Endothelial cell of umbilical vein (primary cell): Measurements from ENCODE around the gene PDGFRB. TPM values are rescaled to one million over a fixed set of nuclear protein-coding genes. Genes with fewer than 3 reads are reported as not detected.

Experiments
- BruUV-seq: library from RNA; stranded (reverse); fragments of 400-500 nt; replicated peaks from 2 replicates; lab custom pipeline; 2021; lab: Mats Ljungman, UMichigan
- CTCF ChIA-PET: fragments of 300-600, 350-600 bp; sonication (Branson Sonifier 250); formaldehyde crosslinking; loops from one replicate; lab custom pipeline; 2021; ENCODE audit warnings: antibody characterized with exemption, inconsistent platforms; lab: Charles Lee
- POLR2A ChIA-PET: fragments of 300-600, 350-600 bp; sonication (Branson Sonifier 250); formaldehyde crosslinking; loops from one replicate; lab custom pipeline; 2021; ENCODE audit warnings: antibody characterized with exemption, inconsistent platforms; lab: Charles Lee
- DNase-seq: peaks from one replicate; pipeline ENCODE4 v3.0.0-alpha.2; 2011; ENCODE audit warnings: low read depth, low spot score
- FAIRE-seq: peaks from 2 replicates; lab custom pipeline; 2011; peaks lifted over from hg19 to GRCh38; lab: Jason Lieb, UNC
- H2AFZ ChIP-seq: 2 replicates; pipeline ENCODE4 v1.6.0; 2012; ENCODE audit warnings: low read depth, low read length, control low read depth, inconsistent platforms
- H3K27ac ChIP-seq: 2 replicates; pipeline ENCODE4 v1.5.1; 2011; ENCODE audit warnings: low read depth, mild to moderate bottlenecking, control low read depth, low read length, moderate library complexity; ENCODE audit not compliant: insufficient read depth
- H3K27me3 ChIP-seq, 2 experiments: 2 replicates each; pipeline versions ENCODE4 v1.6.0 to v1.6.1; 2011; ENCODE audit warnings: low read length in 2 of 2, mixed read lengths in 1 of 2; ENCODE audit not compliant: control insufficient read depth in 2 of 2, insufficient read depth in 2 of 2
- H3K36me3 ChIP-seq, 2 experiments: 2 replicates in 1 of 2; 3 replicates in 1 of 2; pipeline ENCODE4 v1.5.1; 2011; ENCODE audit warnings: low read length in 2 of 2, mild to moderate bottlenecking in 1 of 2, moderate library complexity in 1 of 2; ENCODE audit not compliant: control insufficient read depth in 2 of 2, insufficient read depth in 2 of 2; ENCODE audit errors: extremely low read depth in 1 of 2
- H3K4me1 ChIP-seq: 3 replicates; pipeline ENCODE4 v1.5.1; 2011; ENCODE audit warnings: mild to moderate bottlenecking, low read length; ENCODE audit not compliant: control insufficient read depth, insufficient read depth; ENCODE audit errors: extremely low read depth
- H3K4me2 ChIP-seq: 2 replicates; pipeline ENCODE4 v1.6.1; 2011; ENCODE audit warnings: low read length, control low read depth, mixed read lengths; ENCODE audit not compliant: insufficient read depth
- H3K4me3 ChIP-seq, 3 experiments: fragments of 200-600 bp in 1 of 3; sonication (generic), shearing (Covaris generic) in 1 of 3; replicated peaks in 1 of 3; 2 replicates each; pipeline ENCODE4 v1.5.1; 2011 to 2016; ENCODE audit warnings: control low read depth in 3 of 3, low read length in 3 of 3, mild to moderate bottlenecking in 2 of 3, inconsistent platforms in 1 of 3, low read depth in 1 of 3, moderate library complexity in 1 of 3; ENCODE audit not compliant: insufficient read depth in 1 of 3
- H3K79me2 ChIP-seq: 2 replicates; pipeline ENCODE4 v1.6.0; 2012; ENCODE audit warnings: low read length, inconsistent platforms; ENCODE audit not compliant: control insufficient read depth, insufficient read depth
- H3K9ac ChIP-seq: replicated peaks from 2 replicates; pipeline ENCODE3; 2011; ENCODE audit warnings: low read length, control low read depth; ENCODE audit not compliant: insufficient read depth; ENCODE audit errors: extremely low read depth
- H3K9me1 ChIP-seq: replicated peaks from 3 replicates; pipeline ENCODE4 v1.6.0; 2011; ENCODE audit warnings: mild to moderate bottlenecking, low read length; ENCODE audit not compliant: control insufficient read depth, insufficient read depth; ENCODE audit errors: extremely low read depth
- H3K9me3 ChIP-seq: replicated peaks from 2 replicates; pipeline ENCODE4 v1.5.1; 2012; ENCODE audit warnings: low read length, inconsistent platforms; ENCODE audit not compliant: control insufficient read depth, insufficient read depth
- H4K20me1 ChIP-seq: replicated peaks from 2 replicates; pipeline ENCODE3; 2011; ENCODE audit warnings: mild to moderate bottlenecking, low read length; ENCODE audit not compliant: control insufficient read depth, insufficient read depth; ENCODE audit errors: extremely low read depth
- EZH2 ChIP-seq: IDR thresholded peaks from 2 replicates; pipeline ENCODE4 v1.6.1; 2012; ENCODE audit warnings: borderline replicate concordance, low read depth, mild to moderate bottlenecking, moderate library complexity, low read length, inconsistent platforms; ENCODE audit not compliant: severe bottlenecking
- FOS ChIP-seq: IDR thresholded peaks from 2 replicates; pipeline ENCODE4 v1.6.1; 2011; ENCODE audit warnings: mild to moderate bottlenecking, low read length, moderate library complexity, borderline replicate concordance; ENCODE audit not compliant: insufficient read depth
- GATA2 ChIP-seq: IDR thresholded peaks from 2 replicates; pipeline ENCODE4 v1.7.0; 2011; ENCODE audit warnings: low read depth, mild to moderate bottlenecking, moderate library complexity, mixed read lengths, low read length; ENCODE audit not compliant: insufficient read length, insufficient read depth
- JUN ChIP-seq: IDR thresholded peaks from 2 replicates; pipeline ENCODE4 v1.6.1; 2011; ENCODE audit warnings: borderline replicate concordance, low read depth; ENCODE audit not compliant: insufficient read length, insufficient read depth
- MYC ChIP-seq: IDR thresholded peaks from one replicate; pipeline ENCODE4 v1.6.1; 2011; ENCODE audit warnings: mild to moderate bottlenecking, low read depth, low read length
- POLR2A ChIP-seq: IDR thresholded peaks from 2 replicates; pipeline ENCODE4 v1.6.1; 2012; ENCODE audit warnings: low read depth, mild to moderate bottlenecking, control low read depth, low read length
- POLR2AphosphoS5 ChIP-seq: IDR thresholded peaks from 2 replicates; pipeline ENCODE4 v1.6.1; 2012; ENCODE audit warnings: low read depth, mild to moderate bottlenecking, control low read depth, low read length, moderate library complexity; ENCODE audit not compliant: insufficient read depth
- dilution Hi-C: fragments of 300-500 bp; cut with MboI; formaldehyde crosslinking; loops from one replicate; pipeline ENCODE4 v1.15.0; 2019; ENCODE audit warnings: low sequenced_read_pairs; ENCODE audit not compliant: extremely low pct_ligation_motif_present
- intact Hi-C: fragments of 100-400 bp; cut with micrococcal nuclease; formaldehyde crosslinking; loops from one replicate; pipeline ENCODE4 v1.10.0; 2022
- polyA plus RNA-seq, 4 experiments: library from polyadenylated mRNA; depleted of rRNA in 3 of 4; stranded (reverse) in 3 of 4; unstranded in 1 of 4; fragments of >200 nt; gene quantifications; 2 replicates each; pipeline versions ENCODE4 v1.2.1 to v1.2.3, GENCODE V29; 2011 to 2012; ENCODE audit warnings: missing spikeins in 1 of 4
- total RNA-seq: library from RNA; stranded (reverse); gene quantifications from 2 replicates; pipeline ENCODE4 v1.2.3, GENCODE V29; 2021
- TF ChIP-seq, protein P1 (sequence below), 2 donors: IDR thresholded peaks; 1 replicate in 1 of 2; 2 replicates in 1 of 2; pipeline ENCODE4 v1.5.1; 2011; ENCODE audit warnings: low read length in 2 of 2, mild to moderate bottlenecking in 2 of 2, moderate library complexity in 2 of 2, control low read depth in 1 of 2, inconsistent platforms in 1 of 2, low read depth in 1 of 2; ENCODE audit not compliant: insufficient read depth in 1 of 2; ENCODE audit errors: extremely low read depth in 1 of 2
- TF ChIP-seq, protein P2 (sequence below): IDR thresholded peaks from 2 replicates; pipeline ENCODE4 v1.6.1; 2011; ENCODE audit not compliant: insufficient read depth, insufficient read length

PDGFRB gene
- total and polyA plus RNA-seq, 2 donors (not counting 3 experiments of a cell fraction or from before 2014, with no cell fraction given) = 1.4 to 1.7 TPM

DNA sequence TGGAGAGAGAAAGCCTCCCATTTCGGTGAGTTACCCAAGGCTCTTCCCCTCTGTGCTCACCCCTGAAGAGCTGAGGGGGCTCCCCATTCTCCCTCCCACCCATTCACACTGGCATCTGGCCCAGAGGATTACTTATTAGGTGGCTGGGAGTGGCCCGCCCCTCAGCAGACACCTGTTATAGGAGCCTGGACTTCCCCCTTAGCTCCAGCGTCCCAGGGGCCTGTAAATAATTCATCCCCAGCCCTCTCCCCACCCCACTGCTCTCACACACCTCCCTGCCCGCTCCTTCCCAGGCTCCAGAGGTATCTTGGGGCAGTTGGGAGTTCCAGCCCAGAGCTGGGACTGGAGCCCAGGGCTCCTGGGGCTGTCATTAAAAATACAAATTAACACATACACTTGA, 22.6 kb upstream of the PDGFRB start:
- Histone ChIP-seq H3K79me2 (no peaks in the 10 kb centered on the region), H3K4me3 (no peak overlapping the region), H3K9me1 (no peaks in the 10 kb centered on the region), H3K9me3 (no peaks in the 10 kb centered on the region), H3K4me2 (no peak overlapping the region), H3K4me1 (no peaks in the 10 kb centered on the region), H3K9ac (no peak overlapping the region), H3K36me3 (no peaks in the 10 kb centered on the region), H3K27ac (no peak overlapping the region), H4K20me1 (no peaks in the 10 kb centered on the region), H2AFZ (no peak overlapping the region), H3K27me3 (peaks cover 6 to 9% of the 10 kb centered on the region in 2 experiments)
- ChIA-PET POLR2A (no interaction called here), CTCF (interaction anchor here (1.3 to 2.0 kb wide), 2 partner anchors 21 to 40 kb away, joined by 3 to 5 read pairs; no protein-coding TSS in a partner anchor)
- dilution Hi-C loops (no loop called here), intact Hi-C loops (no loop called here)
- no peak for TF ChIP-seq POLR2A
- no TSS peak for BruUV-seq
- FAIRE-seq (no peak), DNase-seq (no peak)

DNA sequence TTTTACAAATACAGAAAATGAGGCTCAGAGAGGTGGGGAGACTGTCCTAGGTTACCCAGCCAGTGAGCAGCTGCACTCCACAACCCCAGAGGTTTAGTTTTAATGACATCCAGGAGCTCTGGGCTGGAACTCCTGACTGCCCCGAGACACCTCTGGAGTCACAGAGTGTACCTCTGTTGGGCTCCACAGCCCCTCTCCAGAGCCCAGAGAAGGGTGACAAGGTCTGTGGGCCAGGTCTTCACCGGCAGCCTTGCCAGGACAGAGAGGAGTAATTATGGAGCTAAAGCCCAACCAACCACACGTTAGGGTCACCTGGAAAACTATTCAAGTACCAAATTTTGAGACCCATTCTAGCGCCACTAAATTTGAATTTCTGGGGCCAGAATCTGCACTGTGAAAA, 22.1 kb upstream of the PDGFRB start:
- FAIRE-seq (no peak), DNase-seq (no peak)
- Histone ChIP-seq H3K9me1 (no peaks in the 10 kb centered on the region), H3K4me3 (no peak overlapping the region), H2AFZ (no peak overlapping the region), H3K4me2 (no peak overlapping the region), H3K36me3 (no peaks in the 10 kb centered on the region), H3K79me2 (no peaks in the 10 kb centered on the region), H3K9ac (no peak overlapping the region), H3K27me3 (peaks cover 6 to 9% of the 10 kb centered on the region in 2 experiments), H3K27ac (no peak overlapping the region), H4K20me1 (no peaks in the 10 kb centered on the region), H3K4me1 (no peaks in the 10 kb centered on the region), H3K9me3 (no peaks in the 10 kb centered on the region)
- BruUV-seq = no TSS peak
- dilution Hi-C loops (no loop called here), intact Hi-C loops (no loop called here)
- ChIA-PET POLR2A (no interaction called here), CTCF (interaction anchor here (1.3 to 2.1 kb wide), 3 partner anchors 13 to 41 kb away, joined by 3 to 8 read pairs (median 5); no protein-coding TSS in a partner anchor)
- no peak for TF ChIP-seq FOS
- no peak for TF ChIP-seq EZH2
- TF ChIP-seq, protein P1, sequence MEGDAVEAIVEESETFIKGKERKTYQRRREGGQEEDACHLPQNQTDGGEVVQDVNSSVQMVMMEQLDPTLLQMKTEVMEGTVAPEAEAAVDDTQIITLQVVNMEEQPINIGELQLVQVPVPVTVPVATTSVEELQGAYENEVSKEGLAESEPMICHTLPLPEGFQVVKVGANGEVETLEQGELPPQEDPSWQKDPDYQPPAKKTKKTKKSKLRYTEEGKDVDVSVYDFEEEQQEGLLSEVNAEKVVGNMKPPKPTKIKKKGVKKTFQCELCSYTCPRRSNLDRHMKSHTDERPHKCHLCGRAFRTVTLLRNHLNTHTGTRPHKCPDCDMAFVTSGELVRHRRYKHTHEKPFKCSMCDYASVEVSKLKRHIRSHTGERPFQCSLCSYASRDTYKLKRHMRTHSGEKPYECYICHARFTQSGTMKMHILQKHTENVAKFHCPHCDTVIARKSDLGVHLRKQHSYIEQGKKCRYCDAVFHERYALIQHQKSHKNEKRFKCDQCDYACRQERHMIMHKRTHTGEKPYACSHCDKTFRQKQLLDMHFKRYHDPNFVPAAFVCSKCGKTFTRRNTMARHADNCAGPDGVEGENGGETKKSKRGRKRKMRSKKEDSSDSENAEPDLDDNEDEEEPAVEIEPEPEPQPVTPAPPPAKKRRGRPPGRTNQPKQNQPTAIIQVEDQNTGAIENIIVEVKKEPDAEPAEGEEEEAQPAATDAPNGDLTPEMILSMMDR (IDR thresholded peaks at IDR 0.05; ENCODE audit: extremely low read depth in 1 of 2, insufficient read depth in 1 of 2, low read depth in 1 of 2, low read length in 2 of 2) = no peak
- no peak for TF ChIP-seq MYC
- no peak for TF ChIP-seq GATA2
- TF ChIP-seq POLR2A = no peak
- TF ChIP-seq JUN = no peak
- TF ChIP-seq, protein P2, sequence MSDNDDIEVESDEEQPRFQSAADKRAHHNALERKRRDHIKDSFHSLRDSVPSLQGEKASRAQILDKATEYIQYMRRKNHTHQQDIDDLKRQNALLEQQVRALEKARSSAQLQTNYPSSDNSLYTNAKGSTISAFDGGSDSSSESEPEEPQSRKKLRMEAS = no peak
- TF ChIP-seq POLR2AphosphoS5 = no peak
